ENCODE measurements around the gene PRKN. TPM values are rescaled to one million over a fixed set of nuclear protein-coding genes. Genes with fewer than 3 reads are reported as not detected.

PRKN gene
- total RNA-seq, 3 donors from 2014 or later, result 0.05 to 0.13 TPM; not detected in 1

DNA sequence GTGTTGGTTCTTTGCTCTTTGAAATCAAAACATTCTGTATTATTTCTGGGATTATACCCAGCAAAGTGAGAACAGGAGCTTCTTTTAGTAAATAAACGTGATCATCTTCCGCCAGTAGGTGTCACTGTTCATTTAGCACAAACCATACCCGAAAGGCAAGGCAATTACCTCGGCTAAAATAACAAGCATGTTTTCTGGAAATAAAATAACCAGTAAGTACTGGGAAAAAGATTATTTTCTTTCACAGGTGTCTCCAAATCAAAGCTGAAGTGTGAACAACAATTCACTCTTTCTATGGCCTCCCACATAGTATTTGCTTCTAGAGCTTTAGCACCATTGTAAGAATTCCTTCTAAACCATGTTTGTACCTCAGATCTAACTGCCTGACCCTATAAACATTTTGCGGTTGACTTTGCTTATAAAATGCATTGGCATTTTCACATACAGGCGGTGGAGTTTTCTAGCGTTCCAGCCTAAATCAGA lies 1309.1 kb downstream of the PRKN start:
- no peak for ATAC-seq
- Mint-ChIP-seq H3K4me1 (ENCODE audit: low read depth) (no peaks in the 10 kb centered on the region), H3K36me3 (ENCODE audit: insufficient read depth) (no peaks in the 10 kb centered on the region), H3K4me3 (no peak overlapping the region), H3K27me3 (ENCODE audit: low read depth) (peaks cover 11% of the 10 kb centered on the region), H3K9me3 (no peaks in the 10 kb centered on the region)
- no peak for DNase-seq

DNA sequence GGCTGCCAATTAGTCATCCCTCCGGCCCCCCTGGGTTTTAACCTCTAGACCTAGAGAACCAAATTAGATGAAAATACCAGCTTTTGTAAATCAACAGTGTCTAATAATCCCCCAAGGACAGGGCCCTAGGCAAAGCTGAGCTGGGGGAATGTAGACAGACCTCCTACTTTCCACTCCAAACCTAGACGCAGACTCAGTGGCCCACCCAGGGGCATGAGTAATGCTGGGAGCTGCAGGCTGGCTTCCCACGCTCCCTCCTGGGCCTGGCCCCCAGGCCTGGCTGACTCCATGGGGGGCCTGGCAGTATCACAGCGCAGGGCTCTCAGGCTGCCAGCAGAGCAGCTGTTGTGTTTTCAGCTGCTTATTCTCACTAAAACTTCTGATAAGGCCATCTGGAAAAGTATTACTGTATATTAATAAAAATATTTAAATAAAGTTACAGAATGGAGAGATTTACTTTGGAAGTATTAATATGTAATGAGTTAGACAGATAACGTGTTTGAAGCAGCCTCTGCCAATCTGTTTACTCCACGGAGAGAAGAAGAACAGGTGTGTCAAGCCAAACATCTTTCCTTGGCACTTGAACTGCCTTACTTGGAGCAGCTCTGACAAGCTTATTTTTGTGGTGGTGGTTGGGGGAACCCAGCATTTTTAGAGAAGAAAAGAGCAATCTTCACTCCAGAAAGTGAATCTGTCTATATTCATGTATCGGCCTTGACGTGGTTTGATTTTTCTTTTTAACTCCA lies 1309.7 kb downstream of the PRKN start:
- Mint-ChIP-seq H3K27me3 (ENCODE audit: low read depth) (peaks cover 11% of the 10 kb centered on the region), H3K9me3 (no peaks in the 10 kb centered on the region), H3K4me1 (ENCODE audit: low read depth) (no peaks in the 10 kb centered on the region), H3K36me3 (ENCODE audit: insufficient read depth) (no peaks in the 10 kb centered on the region), H3K4me3 (no peak overlapping the region)
- DNase-seq, result no peak
- ATAC-seq, result no peak

DNA sequence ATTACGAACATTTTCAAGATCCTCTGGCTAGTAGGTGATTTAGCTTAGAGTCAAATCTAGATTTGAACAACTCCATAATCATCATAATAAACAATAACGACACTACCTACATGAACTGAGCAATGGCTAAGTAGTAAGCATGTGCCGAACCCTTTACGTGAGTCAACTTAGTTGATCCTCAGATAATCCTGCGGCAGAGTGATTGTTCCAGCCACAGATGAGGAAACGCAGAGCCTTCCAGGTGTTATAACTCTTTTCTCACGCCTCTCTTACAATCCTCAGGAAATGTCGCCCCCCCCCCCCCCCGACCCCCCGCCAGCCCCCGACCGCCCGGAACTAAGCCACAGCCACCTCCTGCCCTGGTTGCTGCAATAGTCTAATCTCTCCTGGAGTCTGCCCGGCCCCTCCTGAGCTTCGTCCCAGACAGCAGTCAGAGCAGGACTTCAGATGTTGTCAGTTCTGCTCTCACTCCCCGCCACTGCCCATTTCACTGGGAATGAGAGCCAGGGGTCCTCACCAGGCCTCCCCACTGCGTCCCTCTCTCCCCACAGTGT lies 1312.2 kb downstream of the PRKN start:
- Mint-ChIP-seq H3K27me3 (ENCODE audit: low read depth) (peaks cover 11% of the 10 kb centered on the region), H3K4me1 (ENCODE audit: low read depth) (no peaks in the 10 kb centered on the region), H3K9me3 (no peaks in the 10 kb centered on the region), H3K36me3 (ENCODE audit: insufficient read depth) (no peaks in the 10 kb centered on the region), H3K4me3 (no peak overlapping the region)
- DNase-seq, result no peak
- no peak for ATAC-seq

DNA sequence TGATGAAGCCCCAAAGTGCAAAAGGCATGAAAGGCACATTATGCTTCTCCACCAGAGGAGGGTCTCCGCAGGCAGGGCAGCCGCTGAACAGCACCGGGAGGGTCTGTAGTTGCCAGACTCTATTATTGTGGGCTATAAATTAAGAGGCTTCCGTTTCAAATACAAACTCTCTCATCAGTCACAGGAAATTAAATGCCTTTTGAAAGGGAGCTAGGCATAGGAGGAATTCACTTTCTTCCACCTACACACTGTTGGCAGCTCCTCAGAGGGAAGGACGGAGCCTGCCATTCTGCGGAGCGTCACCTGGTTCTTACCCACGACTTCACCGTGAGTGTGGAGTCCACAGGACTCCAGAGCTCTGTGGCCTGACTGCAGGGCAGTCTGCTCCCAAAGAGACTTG lies 1312.9 kb downstream of the PRKN start:
- Mint-ChIP-seq H3K36me3 (ENCODE audit: insufficient read depth) (no peaks in the 10 kb centered on the region), H3K9me3 (no peaks in the 10 kb centered on the region), H3K4me3 (no peak overlapping the region), H3K4me1 (ENCODE audit: low read depth) (no peaks in the 10 kb centered on the region), H3K27me3 (ENCODE audit: low read depth) (peaks cover 11% of the 10 kb centered on the region)
- DNase-seq (no peak), ATAC-seq (no peak)

DNA sequence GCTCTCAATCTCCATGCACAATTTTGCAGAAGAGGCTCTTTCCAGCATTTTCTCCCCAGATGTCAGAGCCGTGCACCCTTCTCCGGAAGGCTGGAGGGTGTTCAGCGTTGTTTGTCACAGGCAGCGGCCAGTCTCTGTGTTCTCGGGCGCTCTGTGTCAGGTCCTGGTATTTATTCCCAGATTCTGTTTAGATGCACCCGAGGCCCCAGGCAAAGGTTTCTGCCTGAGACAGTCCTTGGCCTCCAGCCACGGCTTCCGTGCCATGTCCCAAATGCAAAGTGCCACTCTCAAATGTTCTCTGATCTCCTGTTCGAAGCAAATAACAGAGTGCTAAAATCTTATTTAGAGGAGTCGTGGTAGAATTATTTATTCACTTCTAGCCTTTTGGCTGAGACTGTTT lies 1313.4 kb downstream of the PRKN start:
- Mint-ChIP-seq H3K9me3 (no peaks in the 10 kb centered on the region), H3K4me1 (ENCODE audit: low read depth) (no peaks in the 10 kb centered on the region)
- no peak for DNase-seq

DNA sequence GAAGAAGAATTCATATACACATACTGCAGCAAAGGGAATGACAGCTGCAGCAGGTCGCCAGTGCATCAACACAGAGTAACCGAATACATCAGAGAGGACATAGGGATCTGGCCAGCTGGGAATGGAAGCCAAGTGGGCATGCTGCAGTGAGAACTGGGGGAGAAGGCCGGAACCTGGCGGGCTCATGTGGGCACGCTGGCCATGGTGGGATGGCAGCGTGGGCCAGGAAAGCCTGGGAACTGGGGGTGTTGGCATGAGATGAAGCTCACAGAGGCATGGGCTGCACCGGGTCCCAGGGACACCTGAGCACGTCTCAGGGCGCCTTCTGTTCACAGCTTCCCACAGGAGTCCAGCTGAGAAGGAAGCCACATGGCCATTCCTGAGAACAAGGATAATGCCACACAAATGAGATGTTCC lies 1314.2 kb downstream of the PRKN start:
- ATAC-seq, result no peak
- Mint-ChIP-seq H3K4me3 (no peak overlapping the region), H3K4me1 (ENCODE audit: low read depth) (no peaks in the 10 kb centered on the region)

More for the DNA sequence above, 1313.4 kb downstream of the PRKN start:
- Mint-ChIP-seq H3K27me3 (ENCODE audit: low read depth) (peaks cover 11% of the 10 kb centered on the region), H3K4me3 (no peak overlapping the region), H3K36me3 (ENCODE audit: insufficient read depth) (no peaks in the 10 kb centered on the region)
- ATAC-seq, result no peak

DNA sequence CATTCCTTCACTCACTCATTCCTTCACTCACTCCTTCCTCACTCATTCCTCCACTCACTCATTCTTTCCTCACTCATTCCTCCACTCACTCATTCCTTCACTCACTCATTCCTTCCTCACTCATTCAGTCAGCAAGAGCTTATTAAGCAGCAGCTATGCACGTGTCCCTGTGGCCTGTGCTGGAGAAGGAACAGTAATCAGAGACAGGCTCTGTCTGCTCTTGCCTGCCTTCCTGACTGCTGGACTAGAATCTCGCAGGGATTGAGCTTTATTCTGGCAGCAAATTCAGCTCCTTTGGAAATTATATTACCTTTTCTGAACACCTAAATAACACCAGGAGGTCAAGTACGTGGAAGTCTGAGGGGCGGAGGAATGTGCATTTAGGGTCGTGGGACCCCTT lies 1314.8 kb downstream of the PRKN start:
- Mint-ChIP-seq H3K27me3 (ENCODE audit: low read depth) (peaks cover 9% of the 10 kb centered on the region), H3K9me3 (no peaks in the 10 kb centered on the region), H3K36me3 (ENCODE audit: insufficient read depth) (no peaks in the 10 kb centered on the region), H3K4me1 (ENCODE audit: low read depth) (no peaks in the 10 kb centered on the region), H3K4me3 (no peak overlapping the region)
- no peak for DNase-seq
- ATAC-seq, result no peak

More for the DNA sequence above, 1314.2 kb downstream of the PRKN start:
- peaks cover 10% of the 10 kb centered on the region for H3K27me3 Mint-ChIP-seq (ENCODE audit: low read depth)
- H3K36me3 Mint-ChIP-seq (ENCODE audit: insufficient read depth), result no peaks in the 10 kb centered on the region
- no peaks in the 10 kb centered on the region for H3K9me3 Mint-ChIP-seq
- no peak for DNase-seq

DNA sequence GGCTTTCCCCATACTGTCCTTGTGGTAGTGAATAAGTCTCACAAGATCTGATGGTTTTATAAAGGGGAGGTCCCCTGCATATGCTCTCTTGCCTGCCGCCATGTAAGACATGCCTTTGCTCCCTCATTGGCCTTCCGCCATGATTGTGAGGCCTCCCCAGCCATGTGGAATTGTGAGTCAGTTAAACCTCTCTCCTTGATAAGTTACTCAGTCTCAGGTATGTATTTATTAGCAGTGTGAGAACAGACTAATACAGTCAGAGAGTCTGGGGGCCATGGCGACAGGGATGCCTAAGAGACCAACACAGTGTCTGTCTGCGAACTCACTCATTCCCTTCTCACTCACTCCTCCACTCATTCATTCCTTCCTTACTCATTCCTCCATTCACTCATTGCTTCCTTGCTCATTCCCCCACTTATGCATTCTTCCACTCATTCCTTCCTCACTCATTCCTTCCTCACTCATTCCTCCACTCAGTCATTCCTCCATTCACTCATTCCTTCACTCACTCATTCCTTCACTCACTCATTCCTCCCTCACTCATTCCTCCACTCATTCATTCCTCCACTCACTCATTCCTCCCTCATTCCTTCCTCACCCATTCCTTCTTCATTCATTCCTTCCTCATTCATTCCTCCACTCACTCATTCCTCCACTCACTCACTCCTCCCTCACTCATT lies 1316.2 kb downstream of the PRKN start:
- no peak for ATAC-seq
- H3K36me3 Mint-ChIP-seq (ENCODE audit: insufficient read depth), result no peaks in the 10 kb centered on the region
- peaks cover 5% of the 10 kb centered on the region for H3K27me3 Mint-ChIP-seq (ENCODE audit: low read depth)
- no peaks in the 10 kb centered on the region for H3K9me3 Mint-ChIP-seq
- H3K4me3 Mint-ChIP-seq, result no peak overlapping the region
- H3K4me1 Mint-ChIP-seq (ENCODE audit: low read depth), result no peaks in the 10 kb centered on the region
- DNase-seq, result no peak

DNA sequence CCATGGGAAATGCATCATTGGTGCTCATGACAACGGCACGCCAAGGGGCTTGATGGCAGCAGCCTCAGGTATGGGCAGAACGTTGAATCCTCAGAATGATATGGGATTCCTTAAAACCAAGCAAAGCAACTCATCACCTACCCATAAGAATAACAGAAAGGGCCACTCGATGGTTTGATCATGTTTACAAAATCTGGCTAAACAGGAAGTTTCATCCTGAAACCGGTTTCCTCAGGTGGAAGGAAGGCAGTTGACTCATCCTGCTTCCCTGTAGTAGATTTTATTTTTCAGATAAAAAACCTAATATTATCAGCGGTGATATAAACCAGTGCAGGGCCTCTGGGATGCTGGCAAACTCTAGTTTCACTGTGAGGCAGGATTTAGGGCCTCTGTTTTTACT lies 1316.8 kb downstream of the PRKN start:
- no peaks in the 10 kb centered on the region for H3K4me1 Mint-ChIP-seq (ENCODE audit: low read depth)
- H3K9me3 Mint-ChIP-seq, result no peaks in the 10 kb centered on the region
- DNase-seq, result no peak
- H3K4me3 Mint-ChIP-seq, result no peak overlapping the region
- H3K36me3 Mint-ChIP-seq (ENCODE audit: insufficient read depth), result no peaks in the 10 kb centered on the region
- no peak for ATAC-seq
- H3K27me3 Mint-ChIP-seq (ENCODE audit: low read depth), result no peaks in the 10 kb centered on the region

DNA sequence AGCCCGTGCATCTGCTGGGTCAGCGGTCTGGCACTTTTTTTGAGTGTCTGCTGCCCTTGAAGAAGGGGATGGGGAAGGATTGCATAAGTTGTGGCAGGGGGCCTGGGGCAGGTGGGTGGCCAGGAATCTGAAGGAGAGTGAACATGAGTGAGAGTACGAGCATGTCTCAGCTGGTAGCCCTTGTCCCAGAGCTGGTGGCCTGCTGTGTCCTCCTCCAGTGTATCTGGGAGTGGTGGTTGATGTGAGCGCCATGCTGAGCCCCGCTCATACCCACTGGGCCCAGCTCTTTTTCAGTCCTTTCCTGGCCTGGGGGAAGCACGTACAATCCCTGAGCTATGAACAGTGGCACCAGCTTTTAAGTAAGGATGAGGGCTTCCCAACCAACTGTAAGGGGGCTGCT lies 1317.5 kb downstream of the PRKN start:
- H3K4me3 Mint-ChIP-seq, result no peak overlapping the region
- DNase-seq (no peak), ATAC-seq (no peak)
- H3K4me1 Mint-ChIP-seq (ENCODE audit: low read depth), result no peaks in the 10 kb centered on the region
- H3K27me3 Mint-ChIP-seq (ENCODE audit: low read depth), result no peaks in the 10 kb centered on the region
- H3K9me3 Mint-ChIP-seq, result no peaks in the 10 kb centered on the region
- H3K36me3 Mint-ChIP-seq (ENCODE audit: insufficient read depth), result no peaks in the 10 kb centered on the region

DNA sequence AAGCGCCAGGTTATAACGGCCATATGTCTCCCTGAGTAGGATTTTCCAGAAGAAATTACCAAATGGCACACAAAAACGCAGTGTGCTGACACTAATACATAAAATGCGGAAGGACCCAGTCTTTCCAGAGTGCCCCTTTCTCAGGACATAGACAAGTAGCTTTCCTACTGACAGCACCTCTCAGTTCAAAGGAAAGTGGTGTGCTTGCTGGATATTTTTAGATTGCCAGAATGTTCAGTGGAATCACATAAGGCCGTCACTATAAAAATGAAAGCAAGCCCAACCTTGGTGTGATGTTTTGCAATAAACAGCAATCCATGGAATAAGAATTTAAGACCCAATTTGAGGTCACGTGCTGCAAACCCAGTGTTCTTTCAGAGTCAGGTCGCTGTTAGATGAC lies 1318.2 kb downstream of the PRKN start:
- no peaks in the 10 kb centered on the region for H3K36me3 Mint-ChIP-seq (ENCODE audit: insufficient read depth)
- no peaks in the 10 kb centered on the region for H3K9me3 Mint-ChIP-seq
- no peaks in the 10 kb centered on the region for H3K27me3 Mint-ChIP-seq (ENCODE audit: low read depth)
- DNase-seq (no peak), ATAC-seq (no peak)
- H3K4me3 Mint-ChIP-seq, result no peak overlapping the region
- no peaks in the 10 kb centered on the region for H3K4me1 Mint-ChIP-seq (ENCODE audit: low read depth)

DNA sequence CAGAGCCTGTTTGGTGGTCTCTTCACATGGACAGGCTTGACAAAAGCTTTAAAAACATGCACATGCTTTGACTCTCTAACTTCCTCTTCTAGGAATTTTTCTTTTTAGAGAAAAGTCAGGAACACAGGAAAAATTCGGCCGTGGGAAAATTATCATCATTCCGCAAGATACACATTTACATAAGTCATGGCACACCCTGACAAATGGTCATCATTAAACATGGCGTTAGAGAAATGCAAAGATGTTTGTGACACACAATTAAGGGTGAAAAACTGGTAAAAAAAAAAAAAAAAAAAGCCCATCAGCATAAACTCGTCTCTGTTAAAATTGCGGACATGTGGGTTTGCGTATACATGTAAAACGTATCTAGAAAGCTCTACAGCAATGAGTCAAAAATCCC lies 1319.5 kb downstream of the PRKN start:
- Mint-ChIP-seq H3K4me3 (no peak overlapping the region), H3K9me3 (no peaks in the 10 kb centered on the region), H3K36me3 (ENCODE audit: insufficient read depth) (no peaks in the 10 kb centered on the region), H3K4me1 (ENCODE audit: low read depth) (no peaks in the 10 kb centered on the region), H3K27me3 (ENCODE audit: low read depth) (no peaks in the 10 kb centered on the region)
- no peak for DNase-seq
- ATAC-seq, result no peak

DNA sequence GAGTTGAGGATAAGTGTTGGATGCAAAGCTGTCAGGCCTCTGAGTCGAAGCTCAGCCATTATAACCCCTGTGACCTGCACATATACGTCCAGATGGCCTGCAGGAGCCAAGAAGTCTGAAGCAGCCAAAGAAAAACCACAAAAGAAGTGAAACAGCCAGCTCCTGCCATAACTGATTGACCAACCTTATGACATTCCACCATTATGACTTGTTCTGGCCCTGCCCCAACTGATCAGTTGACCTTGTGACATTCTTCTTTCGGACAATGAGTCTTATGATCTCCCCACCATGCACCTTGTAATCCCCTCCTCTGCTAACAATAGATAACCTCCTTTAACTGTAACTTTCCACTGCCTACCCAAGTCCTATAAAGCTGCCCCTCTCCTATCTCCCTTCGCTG lies 1320.0 kb downstream of the PRKN start:
- no peaks in the 10 kb centered on the region for H3K36me3 Mint-ChIP-seq (ENCODE audit: insufficient read depth)
- DNase-seq (no peak), ATAC-seq (no peak)
- no peaks in the 10 kb centered on the region for H3K4me1 Mint-ChIP-seq (ENCODE audit: low read depth)
- no peak overlapping the region for H3K4me3 Mint-ChIP-seq
- no peaks in the 10 kb centered on the region for H3K9me3 Mint-ChIP-seq
- no peaks in the 10 kb centered on the region for H3K27me3 Mint-ChIP-seq (ENCODE audit: low read depth)

DNA sequence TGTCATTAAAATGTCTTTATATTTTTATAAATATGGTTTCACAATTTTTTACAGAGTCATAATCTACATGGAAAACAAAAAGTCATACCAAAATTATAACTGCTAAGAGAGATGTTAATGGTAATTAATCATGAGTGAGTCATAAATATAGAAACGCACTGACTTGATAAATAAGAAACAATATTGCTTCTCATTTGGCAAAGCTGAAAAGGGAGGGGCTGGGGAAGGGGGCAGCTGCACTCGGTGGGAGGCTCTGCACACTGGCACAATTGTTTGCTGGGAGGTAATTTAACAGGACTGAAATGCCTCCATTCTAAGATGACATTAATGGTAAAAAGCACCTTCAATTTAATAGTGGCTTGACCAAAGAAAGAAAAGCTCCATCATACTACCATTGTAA lies 1320.5 kb downstream of the PRKN start:
- Mint-ChIP-seq H3K27me3 (ENCODE audit: low read depth) (no peaks in the 10 kb centered on the region), H3K36me3 (ENCODE audit: insufficient read depth) (no peaks in the 10 kb centered on the region), H3K4me3 (no peak overlapping the region), H3K9me3 (no peaks in the 10 kb centered on the region), H3K4me1 (ENCODE audit: low read depth) (no peaks in the 10 kb centered on the region)
- DNase-seq, result no peak
- ATAC-seq, result no peak

DNA sequence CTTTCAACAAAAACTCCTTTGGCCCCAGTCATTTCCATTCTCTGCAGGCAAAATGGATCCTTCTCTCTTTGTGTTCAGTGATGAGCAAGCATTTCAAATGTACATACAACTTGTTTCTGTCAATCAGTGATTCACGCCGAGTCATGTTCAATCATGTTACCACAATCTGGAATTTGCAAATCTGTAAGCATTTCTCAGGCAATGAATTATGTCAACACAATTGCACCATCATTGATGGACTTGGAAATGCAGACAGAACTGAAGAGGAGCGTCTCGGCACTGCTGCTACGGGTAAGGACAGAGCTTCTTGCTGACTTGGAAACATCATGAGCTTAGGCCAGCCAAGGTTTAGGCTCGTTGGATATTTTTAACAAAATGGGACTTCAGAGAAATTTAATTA lies 1320.9 kb downstream of the PRKN start:
- H3K27me3 Mint-ChIP-seq (ENCODE audit: low read depth), result no peaks in the 10 kb centered on the region
- no peaks in the 10 kb centered on the region for H3K4me1 Mint-ChIP-seq (ENCODE audit: low read depth)
- no peaks in the 10 kb centered on the region for H3K36me3 Mint-ChIP-seq (ENCODE audit: insufficient read depth)
- H3K4me3 Mint-ChIP-seq, result no peak overlapping the region
- H3K9me3 Mint-ChIP-seq, result no peaks in the 10 kb centered on the region
- DNase-seq (no peak), ATAC-seq (no peak)

All from activated T-cell treated with anti-CD3 and anti-CD28 coated beads, Interleukin-2, amount 50 U/mL, for 4 hours (primary cell).